ENCODE results near the gene ARHGAP26.

DNA sequence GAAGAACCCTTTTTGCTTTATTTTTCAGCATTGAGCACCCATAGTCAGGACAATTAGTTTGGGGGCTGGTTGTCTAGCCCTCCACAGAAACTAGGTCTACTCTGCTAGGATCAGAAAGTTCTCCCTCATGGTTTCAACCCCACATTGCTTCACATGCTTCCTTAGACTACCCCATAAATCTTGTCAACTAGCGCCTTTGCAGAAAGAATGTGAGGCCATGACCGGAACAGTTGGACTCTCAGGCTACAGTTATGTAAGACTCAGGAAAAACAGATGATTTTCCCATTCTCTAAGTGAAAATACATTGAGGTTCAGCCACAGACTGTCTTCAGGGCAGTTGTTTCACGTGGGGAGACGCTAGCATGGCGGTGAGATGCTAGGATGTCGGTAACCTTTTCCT, 377.7 kb downstream of the ARHGAP26 start:
- TF ChIP-seq, protein P1, sequence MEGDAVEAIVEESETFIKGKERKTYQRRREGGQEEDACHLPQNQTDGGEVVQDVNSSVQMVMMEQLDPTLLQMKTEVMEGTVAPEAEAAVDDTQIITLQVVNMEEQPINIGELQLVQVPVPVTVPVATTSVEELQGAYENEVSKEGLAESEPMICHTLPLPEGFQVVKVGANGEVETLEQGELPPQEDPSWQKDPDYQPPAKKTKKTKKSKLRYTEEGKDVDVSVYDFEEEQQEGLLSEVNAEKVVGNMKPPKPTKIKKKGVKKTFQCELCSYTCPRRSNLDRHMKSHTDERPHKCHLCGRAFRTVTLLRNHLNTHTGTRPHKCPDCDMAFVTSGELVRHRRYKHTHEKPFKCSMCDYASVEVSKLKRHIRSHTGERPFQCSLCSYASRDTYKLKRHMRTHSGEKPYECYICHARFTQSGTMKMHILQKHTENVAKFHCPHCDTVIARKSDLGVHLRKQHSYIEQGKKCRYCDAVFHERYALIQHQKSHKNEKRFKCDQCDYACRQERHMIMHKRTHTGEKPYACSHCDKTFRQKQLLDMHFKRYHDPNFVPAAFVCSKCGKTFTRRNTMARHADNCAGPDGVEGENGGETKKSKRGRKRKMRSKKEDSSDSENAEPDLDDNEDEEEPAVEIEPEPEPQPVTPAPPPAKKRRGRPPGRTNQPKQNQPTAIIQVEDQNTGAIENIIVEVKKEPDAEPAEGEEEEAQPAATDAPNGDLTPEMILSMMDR (IDR thresholded peaks at IDR 0.05), result no peak
- TF ChIP-seq EP300 (IDR thresholded peaks at IDR 0.05), result no peak
